Measurements from ENCODE around the gene STAT5A.
"Not testable (repeated sequence)": the region's sequence is repeated elsewhere in the genome, so short reads cannot be mapped to it uniquely, and the experiment has no call there.

Gene STAT5A

DNA sequence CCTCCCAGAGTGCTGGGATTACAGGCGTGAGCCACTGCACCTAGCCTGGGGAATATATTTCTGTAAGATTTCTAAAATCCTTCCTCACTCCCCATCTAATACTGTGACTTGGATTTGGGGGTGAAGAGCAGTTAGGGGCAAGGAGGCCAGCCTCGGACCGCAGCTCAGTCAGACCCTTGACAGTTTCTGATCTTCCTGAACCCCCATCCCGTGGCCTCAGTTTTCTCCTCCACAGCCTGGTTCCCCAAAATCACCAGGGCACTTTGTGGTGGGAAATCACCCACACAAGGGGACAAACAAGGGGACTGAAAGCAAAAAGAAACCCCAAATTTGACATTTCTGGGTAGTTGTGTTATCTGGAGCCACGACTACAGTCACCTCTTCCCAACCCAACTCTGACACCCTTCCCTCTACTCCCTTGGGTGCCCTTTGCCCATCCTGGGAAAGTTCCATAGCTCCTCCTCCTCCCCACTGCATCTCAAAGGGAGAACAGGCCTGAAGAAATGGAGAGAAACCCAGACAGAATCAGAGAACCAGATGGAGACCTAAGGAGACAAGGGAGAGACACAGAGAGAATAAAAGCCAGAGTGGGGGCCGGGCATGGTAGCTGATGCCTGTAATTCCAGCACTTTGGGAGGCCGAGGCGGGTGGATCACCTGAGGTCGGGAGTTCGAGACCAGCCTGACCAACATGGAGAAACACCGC, 2.8 kb upstream of the STAT5A start:
- no peak for DNase-seq (ENCODE audit: low spot score)

DNA sequence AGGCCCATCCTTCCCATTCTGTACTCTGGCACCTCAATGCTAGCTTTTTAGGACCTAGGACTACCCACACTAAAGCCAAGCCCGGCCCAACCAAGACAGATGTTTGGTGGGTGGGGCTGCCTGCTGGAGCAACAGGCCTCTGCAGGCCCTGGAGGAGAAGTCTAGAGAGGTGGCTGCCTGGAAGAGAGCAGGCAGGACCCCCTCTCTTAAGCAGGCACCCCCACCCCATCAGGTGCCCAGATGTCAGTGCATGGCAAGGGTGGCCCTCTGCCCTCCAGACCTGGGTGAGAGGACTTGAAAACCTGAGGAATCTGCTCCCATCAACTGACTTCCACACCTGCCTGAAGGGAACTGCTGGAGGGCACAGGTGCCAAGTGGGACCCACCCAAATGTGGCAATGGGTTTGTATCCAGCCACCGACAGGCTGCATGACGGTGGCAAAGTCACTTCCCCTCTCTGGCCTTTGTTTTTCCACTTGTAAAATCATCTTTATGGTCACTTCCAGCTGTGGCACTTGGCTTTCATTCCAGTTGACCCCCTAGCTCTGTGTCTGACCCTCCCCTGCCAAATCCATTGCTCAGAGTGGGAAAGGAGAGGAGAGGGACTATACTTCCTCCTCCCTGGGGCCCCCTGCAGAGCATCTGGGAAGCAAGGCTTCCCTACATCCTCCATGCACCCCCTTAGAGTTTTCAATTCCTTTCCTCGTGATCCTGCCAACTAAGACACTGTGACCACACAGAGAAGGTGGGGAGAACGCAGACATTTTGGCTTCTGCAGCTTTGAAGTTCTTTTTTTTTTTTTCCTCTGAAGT, 1.7 kb upstream of the STAT5A start:
- no peak for DNase-seq (ENCODE audit: low spot score)

DNA sequence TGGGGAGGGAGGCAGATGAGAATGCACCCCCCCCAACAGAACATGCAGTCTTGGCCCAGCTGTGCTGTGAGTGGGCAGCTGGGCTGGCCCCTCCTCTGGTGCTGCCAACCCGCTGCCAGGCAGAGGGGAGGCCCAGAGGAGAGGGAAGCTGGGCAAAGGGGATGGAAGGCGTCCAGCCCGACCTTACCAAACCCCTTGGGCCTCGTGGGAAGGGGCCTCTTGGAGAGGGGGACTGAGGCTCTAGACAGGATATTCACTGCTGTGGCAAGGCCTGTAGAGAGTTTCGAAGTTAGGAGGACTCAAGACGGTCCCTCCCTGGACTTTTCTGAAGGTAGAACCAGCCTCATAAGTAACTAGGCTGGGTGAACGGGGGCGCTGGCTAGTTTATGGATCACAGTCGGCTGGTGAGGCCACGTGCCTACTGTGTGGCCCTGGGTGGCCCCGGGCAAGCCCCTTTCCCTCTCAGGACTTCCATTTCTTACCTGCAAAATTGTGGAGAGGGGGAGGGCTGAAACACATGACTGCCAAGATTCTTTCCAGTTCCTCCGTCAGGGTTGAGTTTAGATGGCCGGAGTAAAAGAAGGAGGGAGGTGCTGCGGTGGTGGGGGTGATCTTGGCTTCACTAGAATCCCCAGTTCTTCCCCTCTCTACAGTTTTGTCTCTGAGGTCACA, 857 bp upstream of the STAT5A start:
- no peak for DNase-seq (ENCODE audit: low spot score)

DNA sequence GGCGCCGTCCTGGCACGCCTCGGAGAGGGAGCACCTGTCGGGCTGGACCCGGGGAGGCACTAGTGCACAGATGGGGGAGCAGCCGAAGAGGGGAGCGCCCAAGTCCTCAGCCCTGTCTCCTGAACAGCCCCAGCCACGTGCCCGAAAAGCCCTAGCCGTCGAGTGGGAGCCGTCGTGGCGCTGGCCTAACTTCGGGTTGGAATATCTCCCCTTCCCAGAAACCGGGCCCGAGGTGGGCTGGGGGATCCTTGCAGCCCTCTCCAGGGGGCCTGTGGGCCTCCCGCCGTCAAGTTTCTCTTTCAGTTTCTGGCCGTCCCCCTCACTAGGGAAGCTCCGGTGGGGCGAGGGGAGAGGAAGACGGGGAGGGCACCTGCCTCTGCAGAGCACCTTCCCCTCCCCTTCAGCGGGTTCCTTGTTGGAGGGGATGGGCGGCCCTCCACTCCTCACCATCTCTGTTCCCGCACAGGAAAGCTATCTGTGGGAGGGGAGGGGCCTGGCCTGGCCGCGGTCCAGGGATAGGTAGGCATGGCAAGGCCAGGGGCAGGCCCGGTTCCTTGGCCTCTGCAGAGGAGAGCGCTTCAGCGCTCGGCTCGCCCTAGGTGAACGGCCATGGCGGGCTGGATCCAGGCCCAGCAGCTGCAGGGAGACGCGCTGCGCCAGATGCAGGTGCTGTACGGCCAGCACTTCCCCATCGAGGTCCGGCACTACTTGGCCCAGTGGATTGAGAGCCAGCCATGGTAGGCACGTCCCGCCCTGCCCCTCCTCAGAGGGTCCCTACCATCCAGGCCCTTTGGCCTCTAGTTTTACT, 709 bp downstream of the STAT5A start:
- DNase-seq (ENCODE audit: low spot score) = no peak

DNA sequence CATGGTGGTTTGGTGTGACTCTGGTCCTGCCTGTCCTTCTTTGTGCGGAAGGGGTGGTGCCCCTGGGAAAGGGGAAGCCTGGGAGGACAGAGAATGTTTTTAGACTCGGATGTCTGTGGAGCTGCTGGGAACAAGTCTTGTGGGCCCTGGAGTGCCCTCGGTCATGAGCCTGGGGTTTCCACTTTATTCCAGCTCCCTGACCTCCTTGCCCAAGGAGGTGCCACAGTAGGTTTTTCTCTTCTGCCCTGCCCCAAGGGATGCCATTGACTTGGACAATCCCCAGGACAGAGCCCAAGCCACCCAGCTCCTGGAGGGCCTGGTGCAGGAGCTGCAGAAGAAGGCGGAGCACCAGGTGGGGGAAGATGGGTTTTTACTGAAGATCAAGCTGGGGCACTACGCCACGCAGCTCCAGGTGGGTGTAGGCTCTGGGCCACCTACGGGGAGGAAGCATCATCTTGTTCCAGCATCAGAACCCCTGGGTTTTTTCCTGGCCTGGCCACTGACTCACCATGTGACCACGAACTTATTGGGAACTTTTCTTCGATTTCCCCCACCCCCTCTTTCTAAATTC, 1.4 kb downstream of the STAT5A start:
- no peak for DNase-seq (ENCODE audit: low spot score)

DNA sequence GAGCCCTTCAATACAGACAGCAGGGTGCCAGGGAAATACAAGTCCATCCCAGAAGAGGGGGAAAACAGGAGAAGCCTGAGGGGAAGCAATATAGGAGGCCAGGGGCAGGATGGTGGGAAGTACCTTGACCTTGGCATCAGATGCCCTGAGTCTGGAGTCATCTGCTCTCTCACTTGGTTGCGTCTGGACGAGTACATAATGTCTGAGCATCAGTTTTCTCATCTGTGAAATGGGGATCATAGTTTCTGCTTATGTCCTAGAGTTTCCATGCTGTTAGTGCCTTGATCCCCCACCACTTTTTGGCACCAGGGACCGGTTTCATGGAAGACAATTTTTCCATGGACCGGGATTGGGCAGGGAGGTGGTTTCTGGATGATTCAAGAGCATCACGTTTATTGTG, 2.3 kb downstream of the STAT5A start:
- DNase-seq (ENCODE audit: low spot score) = no peak

DNA sequence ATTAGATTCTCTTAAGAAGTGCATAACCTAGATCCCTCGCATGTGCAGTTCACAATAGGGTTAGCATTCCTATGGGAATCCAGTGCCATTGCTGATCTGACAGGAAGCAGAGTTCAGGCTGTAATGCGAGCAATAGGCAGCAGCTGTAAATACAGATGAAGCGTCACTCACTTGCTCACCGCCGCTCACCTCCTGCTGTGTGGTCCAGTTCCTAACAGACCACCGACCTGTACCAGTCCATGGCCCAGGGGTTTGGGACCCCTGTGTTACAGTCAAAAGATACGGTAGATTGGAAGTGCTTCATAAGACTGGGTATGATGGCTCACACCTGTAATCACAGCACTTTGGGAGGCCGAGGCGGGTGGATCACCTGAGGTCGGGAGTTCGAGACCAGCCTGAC, 2.8 kb downstream of the STAT5A start:
- DNase-seq (ENCODE audit: low spot score) = peak; percentile 54

DNA sequence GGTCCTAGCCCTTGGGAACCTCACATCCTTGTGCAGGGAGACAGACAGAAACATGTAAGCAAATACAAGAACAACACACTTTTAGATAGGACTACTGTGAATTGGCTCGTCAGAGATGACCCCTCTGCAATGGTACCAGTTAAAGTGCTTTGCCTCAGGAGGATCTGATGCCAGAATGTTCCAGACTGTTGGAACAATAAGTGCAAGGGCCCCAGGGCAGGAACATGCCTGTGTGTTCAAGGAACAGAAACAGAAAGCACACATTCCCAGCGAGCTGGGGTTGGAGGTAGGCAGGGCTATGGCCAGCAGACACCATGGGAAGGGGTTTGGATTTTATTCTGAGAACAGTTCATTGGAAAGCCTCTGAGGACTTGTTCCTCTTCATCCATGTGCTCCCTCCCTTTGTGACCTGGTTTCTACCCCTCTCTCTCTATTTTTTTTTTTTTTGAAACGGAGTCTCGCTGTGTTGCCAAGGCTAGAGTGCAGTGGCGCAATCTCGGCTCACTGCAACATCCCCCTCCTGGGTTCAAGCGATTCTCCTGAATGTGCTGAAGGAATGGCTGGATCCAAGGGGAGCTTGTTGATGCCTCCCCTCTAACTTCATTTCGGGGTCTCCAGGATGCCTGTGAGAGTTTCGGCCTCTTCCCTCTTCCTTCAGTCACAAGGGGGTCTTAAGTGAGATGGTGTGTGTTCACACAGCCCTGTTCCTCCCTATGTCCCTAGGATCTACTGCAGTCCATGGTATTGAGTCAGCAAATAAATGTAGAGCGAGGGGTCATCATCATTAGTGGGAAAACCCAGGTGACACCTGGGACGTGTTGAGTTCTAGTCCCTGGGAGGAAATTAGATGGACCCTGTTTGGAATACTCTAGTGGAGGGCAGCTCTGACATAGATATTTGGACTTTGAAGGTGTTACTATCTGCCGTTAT, 6.4 kb downstream of the STAT5A start:
- no peak for DNase-seq (ENCODE audit: low spot score)

DNA sequence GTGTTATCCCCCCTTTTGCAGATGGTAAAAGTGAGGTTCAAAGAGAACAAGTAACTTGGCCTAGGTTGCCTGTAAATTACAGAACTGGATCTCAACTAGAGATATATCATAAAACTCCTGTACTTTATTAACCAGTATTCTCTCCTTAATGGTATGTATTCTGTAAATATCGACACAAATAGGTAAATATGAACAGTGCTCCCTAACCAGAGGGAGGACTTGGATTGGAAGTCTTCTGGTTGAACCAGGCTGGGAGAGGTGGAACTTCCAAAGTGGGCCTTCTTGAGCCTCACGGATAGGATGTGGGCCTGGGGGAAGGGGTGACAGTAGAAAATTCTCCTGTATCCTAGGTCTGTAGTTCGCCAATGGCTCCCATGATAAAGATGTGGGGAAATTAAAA, 7.7 kb downstream of the STAT5A start:
- DNase-seq (ENCODE audit: low spot score) = no peak

DNA sequence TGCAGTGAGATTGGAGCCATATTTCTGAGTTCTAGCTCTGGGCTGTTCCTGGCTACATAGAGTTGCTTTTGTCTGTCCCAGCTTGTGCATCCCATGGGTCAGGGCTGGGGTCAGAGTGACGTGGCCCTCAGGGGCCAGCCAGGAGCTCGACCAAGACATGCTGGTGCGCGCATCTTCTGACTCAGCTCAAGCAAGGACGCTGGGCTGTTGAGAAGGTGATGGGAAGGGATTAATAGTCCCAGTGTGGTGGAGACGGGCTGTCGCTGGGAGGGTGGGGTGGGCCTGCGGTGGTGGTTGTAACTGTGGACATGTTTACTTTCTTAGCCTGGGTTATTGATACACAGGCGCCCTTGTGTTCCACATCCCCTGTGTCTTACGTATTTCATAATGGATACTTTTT, 9.5 kb downstream of the STAT5A start:
- DNase-seq (ENCODE audit: low spot score) = not testable (repeated sequence)

DNA sequence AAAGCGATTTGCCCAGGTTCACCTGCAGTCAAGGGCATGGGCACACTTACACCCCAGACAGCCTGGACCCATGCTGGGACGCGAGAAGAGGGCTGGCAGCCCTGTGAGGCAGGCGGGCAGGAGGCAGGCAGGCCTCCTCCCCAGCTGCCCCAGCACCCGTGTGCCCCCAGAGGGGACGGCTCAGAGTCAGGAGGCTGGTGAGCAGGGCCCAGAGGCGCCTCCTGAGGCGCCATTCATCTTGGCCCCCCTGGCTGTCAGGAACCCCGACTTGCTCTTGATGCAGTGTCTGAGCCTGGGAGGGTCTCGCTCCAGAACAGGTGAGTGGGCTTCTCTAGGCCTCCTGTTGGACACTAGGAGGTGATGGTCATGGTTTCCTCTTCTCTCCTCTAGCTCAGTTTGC, 11.1 kb downstream of the STAT5A start:
- DNase-seq (ENCODE audit: low spot score) = not testable (repeated sequence)

DNA sequence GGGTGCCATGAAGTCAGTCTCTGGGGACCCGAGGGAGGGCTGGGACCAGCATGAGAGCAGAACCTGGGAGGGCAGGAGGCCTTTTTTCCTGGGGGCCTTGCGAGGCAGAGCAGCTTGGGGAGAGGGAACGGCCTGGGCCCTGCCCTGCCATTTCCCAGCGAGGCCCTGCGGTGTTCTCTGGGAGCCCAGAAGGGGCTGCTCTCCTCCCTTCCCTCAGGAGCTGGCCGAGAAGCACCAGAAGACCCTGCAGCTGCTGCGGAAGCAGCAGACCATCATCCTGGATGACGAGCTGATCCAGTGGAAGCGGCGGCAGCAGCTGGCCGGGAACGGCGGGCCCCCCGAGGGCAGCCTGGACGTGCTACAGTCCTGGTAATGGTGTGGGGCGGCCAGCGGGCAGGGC, 11.6 kb downstream of the STAT5A start:
- not testable (repeated sequence) for DNase-seq (ENCODE audit: low spot score)

DNA sequence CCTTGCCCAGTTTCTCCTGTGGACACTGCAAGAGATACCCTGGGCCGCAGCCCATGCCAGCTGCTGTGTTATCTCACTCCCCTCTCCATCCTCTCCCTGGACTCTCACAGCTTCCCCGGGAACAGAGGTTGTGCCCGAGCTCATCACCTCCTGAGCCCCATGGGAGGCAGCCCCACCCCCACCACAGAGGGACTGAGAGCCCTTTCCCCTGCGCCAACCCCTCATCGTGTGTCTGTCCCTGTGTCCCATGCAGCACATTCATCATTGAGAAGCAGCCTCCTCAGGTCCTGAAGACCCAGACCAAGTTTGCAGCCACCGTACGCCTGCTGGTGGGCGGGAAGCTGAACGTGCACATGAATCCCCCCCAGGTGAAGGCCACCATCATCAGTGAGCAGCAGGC, 12.7 kb downstream of the STAT5A start:
- no peak for DNase-seq (ENCODE audit: low spot score)

DNA sequence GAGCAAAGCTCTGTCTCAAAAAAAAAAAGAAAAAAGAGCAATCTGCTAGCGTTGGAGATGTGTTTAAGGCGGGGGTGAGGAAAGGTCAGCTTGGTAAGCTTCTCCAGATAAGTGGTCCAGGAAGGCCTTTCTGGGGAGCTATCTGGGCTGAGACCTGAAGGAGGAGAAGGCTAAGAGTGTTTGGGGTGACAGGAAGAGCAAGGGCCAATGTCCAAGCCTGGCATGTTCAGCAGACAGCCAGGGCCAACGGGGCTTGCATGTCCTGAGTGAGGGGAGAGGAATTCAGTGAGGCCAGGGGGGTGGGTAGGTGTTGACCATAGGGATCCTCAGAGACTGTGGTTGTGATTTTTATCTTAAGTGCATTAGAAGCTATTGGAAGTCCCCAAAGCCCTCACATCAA, 15.4 kb downstream of the STAT5A start:
- DNase-seq (ENCODE audit: low spot score) = no peak

DNA sequence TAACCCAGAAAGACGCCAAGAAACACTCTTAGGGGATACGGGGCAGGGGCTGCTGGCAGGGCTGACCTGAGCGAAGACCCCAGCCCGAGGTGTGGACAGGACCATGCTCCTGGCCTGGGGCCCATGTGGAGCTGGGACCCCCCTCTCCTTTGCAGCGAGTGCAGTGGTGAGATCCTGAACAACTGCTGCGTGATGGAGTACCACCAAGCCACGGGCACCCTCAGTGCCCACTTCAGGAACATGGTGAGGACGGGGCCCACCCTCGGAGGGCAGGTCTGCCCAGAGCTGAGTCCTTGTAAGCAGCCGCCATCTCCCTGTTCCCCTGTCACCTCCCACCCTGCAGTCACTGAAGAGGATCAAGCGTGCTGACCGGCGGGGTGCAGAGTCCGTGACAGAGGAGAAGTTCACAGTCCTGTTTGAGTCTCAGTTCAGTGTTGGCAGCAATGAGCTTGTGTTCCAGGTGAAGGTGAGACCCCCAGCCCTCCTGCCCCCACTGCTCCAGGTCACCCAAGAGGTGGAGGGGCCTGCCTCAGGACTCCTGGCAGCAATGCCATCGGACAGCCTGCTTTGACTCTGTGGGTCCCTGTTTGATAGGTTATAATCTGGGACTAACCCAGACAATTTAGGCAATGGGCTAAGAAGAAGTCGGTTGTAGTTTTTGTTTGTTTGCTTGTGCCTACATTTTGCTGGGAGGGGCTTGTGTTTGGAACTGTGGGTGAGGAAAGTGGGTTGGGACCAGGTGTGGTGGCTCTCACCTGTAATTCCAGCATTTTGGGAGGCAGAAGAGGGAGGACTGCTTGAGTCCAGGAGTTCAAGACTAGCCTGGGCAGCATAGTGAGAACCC, 16.1 kb downstream of the STAT5A start:
- no peak for DNase-seq (ENCODE audit: low spot score)

DNA sequence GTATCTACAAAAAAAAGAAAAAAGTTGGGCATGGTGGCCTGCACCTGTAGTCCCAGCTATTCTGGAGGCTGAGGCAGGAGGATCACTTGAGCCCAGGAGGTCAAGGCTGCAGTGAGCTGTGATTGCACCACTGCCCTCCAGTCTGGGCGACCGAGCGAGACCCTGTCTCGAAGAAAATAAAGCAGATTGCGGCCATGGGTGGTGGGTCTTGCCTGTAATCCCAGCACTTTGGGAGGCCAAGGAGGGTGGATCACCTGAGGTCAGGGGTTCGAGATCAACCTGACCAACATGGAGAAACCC, 16.7 kb downstream of the STAT5A start:
- not testable (repeated sequence) for DNase-seq (ENCODE audit: low spot score)

DNA sequence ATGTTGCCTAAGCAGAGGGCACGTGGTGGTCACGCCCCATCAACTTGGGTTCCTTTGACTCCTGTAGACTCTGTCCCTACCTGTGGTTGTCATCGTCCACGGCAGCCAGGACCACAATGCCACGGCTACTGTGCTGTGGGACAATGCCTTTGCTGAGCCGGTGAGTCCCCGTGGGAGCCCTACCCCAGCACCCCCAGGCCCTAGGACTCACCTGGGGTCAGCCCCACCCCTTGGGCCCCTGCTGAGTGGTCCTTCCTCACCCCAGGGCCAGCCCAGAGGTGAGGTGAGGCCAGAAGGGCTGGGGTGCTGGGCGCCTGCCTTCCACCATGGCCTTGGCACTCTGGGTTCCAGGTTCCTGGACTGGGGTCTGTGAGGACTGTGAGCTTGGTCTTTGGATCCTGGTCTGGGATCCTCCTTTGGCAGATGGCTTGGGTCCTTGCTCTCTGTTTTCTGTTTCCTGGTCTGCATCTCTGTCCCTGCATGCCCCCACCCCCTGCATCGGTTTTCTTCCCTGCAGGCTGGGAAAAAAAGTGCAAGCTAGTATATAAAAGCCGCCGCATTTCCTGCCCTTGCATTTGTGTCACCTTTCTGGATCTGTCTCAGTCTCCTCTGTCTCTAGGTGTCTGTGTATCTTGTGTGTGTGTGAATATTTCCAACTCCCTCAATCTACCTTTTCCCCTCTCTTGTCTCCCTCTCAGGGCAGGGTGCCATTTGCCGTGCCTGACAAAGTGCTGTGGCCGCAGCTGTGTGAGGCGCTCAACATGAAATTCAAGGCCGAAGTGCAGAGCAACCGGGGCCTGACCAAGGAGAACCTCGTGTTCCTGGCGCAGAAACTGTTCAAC, 17.5 kb downstream of the STAT5A start:
- DNase-seq (ENCODE audit: low spot score) = no peak

DNA sequence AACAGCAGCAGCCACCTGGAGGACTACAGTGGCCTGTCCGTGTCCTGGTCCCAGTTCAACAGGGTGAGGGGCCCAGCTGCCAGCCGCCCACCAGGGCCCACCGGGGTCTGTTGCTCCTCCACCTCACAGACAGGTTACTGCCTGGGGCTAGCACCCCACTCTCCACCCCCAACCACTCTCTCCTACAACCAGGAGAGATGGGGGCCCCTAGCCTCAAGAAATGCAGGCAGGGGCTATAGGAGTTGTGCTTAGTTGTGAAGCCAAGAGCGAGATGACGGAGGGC, 18.0 kb downstream of the STAT5A start:
- no peak for DNase-seq (ENCODE audit: low spot score)

DNA sequence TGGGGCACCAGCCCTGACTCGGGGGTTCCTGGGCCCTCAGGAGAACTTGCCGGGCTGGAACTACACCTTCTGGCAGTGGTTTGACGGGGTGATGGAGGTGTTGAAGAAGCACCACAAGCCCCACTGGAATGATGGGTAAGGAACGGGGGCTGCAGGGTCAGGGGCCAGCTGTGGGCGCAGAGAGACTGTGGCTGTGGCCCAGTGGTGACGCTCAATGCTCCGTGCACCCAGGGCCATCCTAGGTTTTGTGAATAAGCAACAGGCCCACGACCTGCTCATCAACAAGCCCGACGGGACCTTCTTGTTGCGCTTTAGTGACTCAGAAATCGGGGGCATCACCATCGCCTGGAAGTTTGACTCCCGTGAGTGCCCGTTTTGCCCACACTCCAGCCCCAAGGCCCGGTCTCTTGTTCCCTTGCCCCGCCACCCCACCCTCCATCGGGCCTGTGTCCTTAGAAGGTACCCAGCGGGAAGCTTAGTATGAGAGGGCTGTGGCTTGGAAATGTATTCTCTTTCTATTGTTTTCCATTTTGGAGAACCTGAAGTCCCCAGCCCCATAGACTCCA, 19.1 kb downstream of the STAT5A start:
- DNase-seq (ENCODE audit: low spot score) = no peak

Measured in kidney capillary endothelial cell (primary cell).